GM21723 (cell line): ENCODE data around the gene ST3GAL4.
A peak's percentile ranks its signal among the peaks of the same experiment; 100 is the strongest.
"Not testable (repeated sequence)": the region's sequence is repeated elsewhere in the genome, so short reads cannot be mapped to it uniquely, and the experiment has no call there.

Experiments
- ATAC-seq: cut with Tn5 transposase; IDR thresholded peaks from one replicate; pipeline ENCODE4 v1.9.1; 2021; ENCODE audit warnings: mild to moderate bottlenecking, moderate library complexity; ENCODE audit not compliant: unreplicated experiment

Gene ST3GAL4

GRCh38 chr11:126355324-126355925 lies at the start of gene ST3GAL4:
ST3GAL4 (plus strand) TSS chr11:126355686; CDS start chr11:126406156, 50,470 bp downstream.
- ATAC-seq: peak; percentile 64

GRCh38 chr11:126305699-126306098 lies 49.8 kb upstream of the ST3GAL4 start:
- ATAC-seq: peak; percentile 49

GRCh38 chr11:126307706-126308105 lies 47.8 kb upstream of the ST3GAL4 start:
- ATAC-seq: no peak

- ATAC-seq: no peak
Measured at GRCh38 chr11:126308271-126308671, 47.2 kb upstream of the ST3GAL4 start.

GRCh38 chr11:126308771-126309170 lies 46.7 kb upstream of the ST3GAL4 start:
- ATAC-seq: not testable (repeated sequence)

GRCh38 chr11:126310200-126310991 lies 45.1 kb upstream of the ST3GAL4 start:
- peak; percentile 50 for ATAC-seq

- ATAC-seq: no peak
Measured at GRCh38 chr11:126310992-126311310, 44.5 kb upstream of the ST3GAL4 start.

- peak; percentile 76 for ATAC-seq
Measured at GRCh38 chr11:126311401-126312291, 43.8 kb upstream of the ST3GAL4 start.

- ATAC-seq: no peak
Measured at GRCh38 chr11:126312961-126313360, 42.5 kb upstream of the ST3GAL4 start.

GRCh38 chr11:126313826-126314225 lies 41.7 kb upstream of the ST3GAL4 start:
- ATAC-seq: no peak

- no peak for ATAC-seq
Measured at GRCh38 chr11:126317432-126317755, 38.1 kb upstream of the ST3GAL4 start.

GRCh38 chr11:126317756-126318573 lies 37.5 kb upstream of the ST3GAL4 start:
- ATAC-seq: peak; percentile 41

- ATAC-seq: peak; percentile 94
Measured at GRCh38 chr11:126318574-126319373, 36.7 kb upstream of the ST3GAL4 start.

GRCh38 chr11:126319374-126319740 lies 36.1 kb upstream of the ST3GAL4 start:
- ATAC-seq: no peak

GRCh38 chr11:126322996-126323395 lies 32.5 kb upstream of the ST3GAL4 start:
- no peak for ATAC-seq

- no peak for ATAC-seq
Measured at GRCh38 chr11:126327281-126328000, 28.0 kb upstream of the ST3GAL4 start.

GRCh38 chr11:126328001-126328390 lies 27.5 kb upstream of the ST3GAL4 start:
- ATAC-seq: no peak

GRCh38 chr11:126328444-126328843 lies 27.0 kb upstream of the ST3GAL4 start:
- ATAC-seq: no peak

GRCh38 chr11:126328938-126329643 lies 26.4 kb upstream of the ST3GAL4 start:
- ATAC-seq: no peak
